GM12878 (cell line): ENCODE results near the gene PLSCR4. TPM values are rescaled to one million over a fixed set of nuclear protein-coding genes. Genes with fewer than 3 reads are reported as not detected.

Experiments used
- ATAC-seq: fragments of 200-7000 bp; cut with Tn5 transposase; 3 replicates; pipeline ENCODE4 v1.9.1; 2020; ENCODE audit warnings: mild to moderate bottlenecking, moderate library complexity
- BruUV-seq: library from RNA; stranded (reverse); fragments of 400-500 nt; replicated peaks from 2 replicates; lab custom pipeline; 2021; lab: Mats Ljungman, UMichigan
- CTCF ChIA-PET: fragments of 300-600 bp; sonication (Branson Sonifier 250); formaldehyde crosslinking; extraction: SDS; loops from one replicate; lab custom pipeline; 2021; ENCODE audit warnings: inconsistent platforms; lab: Yijun Ruan, JAX
- POLR2A ChIA-PET: fragments of 350-600 bp; formaldehyde crosslinking; extraction: SDS; loops from one replicate; lab custom pipeline; 2021; ENCODE audit warnings: inconsistent platforms; lab: Charles Lee
- RAD21 ChIA-PET: fragments of 300-600 bp; sonication (Branson Sonifier 250); formaldehyde crosslinking; loops from one replicate; lab custom pipeline; 2023; ENCODE audit warnings: antibody characterized with exemption; ENCODE audit not compliant: unreplicated experiment; lab: Charles Lee
- SMC1A ChIA-PET: fragments of 300-600 bp; sonication (Branson Sonifier 250); formaldehyde crosslinking; loops from one replicate; lab custom pipeline; 2023; ENCODE audit not compliant: unreplicated experiment, uncharacterized antibody; lab: Charles Lee
- DNase-seq: peaks from one replicate; pipeline ENCODE4 v3.0.0-alpha.2; 2011; ENCODE audit warnings: low read depth, low spot score
- FAIRE-seq: peaks from 3 replicates; lab custom pipeline; 2011; peaks lifted over from hg19 to GRCh38; lab: Jason Lieb, UNC
- H2AFZ ChIP-seq: 2 replicates; pipeline ENCODE4 v1.6.0; 2011; ENCODE audit warnings: low read depth, low read length, control low read depth; ENCODE audit not compliant: control insufficient read depth
- H3K27ac ChIP-seq: 2 replicates; pipeline ENCODE4 v1.5.1; 2011; ENCODE audit warnings: control low read depth; ENCODE audit not compliant: control insufficient read depth, insufficient read depth
- H3K27me3 ChIP-seq, 2 experiments: replicated peaks in 1 of 2; 2 replicates each; pipeline versions ENCODE4 v1.6.0 to v1.6.1; 2011; ENCODE audit warnings: low read length in 1 of 2; ENCODE audit not compliant: control insufficient read depth in 2 of 2, insufficient read depth in 2 of 2
- H3K36me3 ChIP-seq, 2 experiments: 2 replicates each; pipeline ENCODE4 v1.5.1; 2011; ENCODE audit warnings: low read length in 1 of 2; ENCODE audit not compliant: control insufficient read depth in 2 of 2, insufficient read depth in 2 of 2
- H3K4me1 ChIP-seq: 2 replicates; pipeline ENCODE4 v1.6.1; 2011; ENCODE audit warnings: mild to moderate bottlenecking, low read length, moderate library complexity, mixed read lengths; ENCODE audit not compliant: control insufficient read depth, insufficient read depth
- H3K4me2 ChIP-seq: 2 replicates; pipeline ENCODE4 v1.6.0; 2011; ENCODE audit warnings: control low read depth; ENCODE audit not compliant: control insufficient read depth, insufficient read depth
- H3K4me3 ChIP-seq: fragments of 200-600 bp; sonication (generic); 2 replicates; pipeline ENCODE4 v1.5.1; 2016
- H3K79me2 ChIP-seq: 2 replicates; pipeline ENCODE4 v1.6.0; 2011; ENCODE audit warnings: low read length; ENCODE audit not compliant: control insufficient read depth, insufficient read depth
- H3K9ac ChIP-seq: 2 replicates; pipeline ENCODE4 v1.8.0; 2011; ENCODE audit warnings: low read length, control low read depth, mixed read lengths; ENCODE audit not compliant: control insufficient read depth, insufficient read depth
- H3K9me3 ChIP-seq: replicated peaks from 3 replicates; pipeline ENCODE4 v1.5.1; 2011; ENCODE audit warnings: mild to moderate bottlenecking, low read length; ENCODE audit not compliant: control insufficient read depth, insufficient read depth
- H4K20me1 ChIP-seq: 2 replicates; pipeline ENCODE4 v1.6.0; 2011; ENCODE audit not compliant: control insufficient read depth, insufficient read depth
- BACH1 ChIP-seq: fragments of 450-650 bp; IDR thresholded peaks from 2 replicates; pipeline ENCODE4 v1.6.1; 2017; ENCODE audit warnings: mild to moderate bottlenecking, borderline replicate concordance
- BHLHE40 ChIP-seq, 2 experiments: fragments of 450-650 bp in 1 of 2; IDR thresholded peaks; 2 replicates each; pipeline ENCODE4 v1.6.1; 2011 to 2017; ENCODE audit warnings: low read depth in 2 of 2, borderline replicate concordance in 1 of 2, improper control_type of control experiment in 1 of 2, low read length in 1 of 2, mild to moderate bottlenecking in 1 of 2
- DPF2 ChIP-seq: fragments of 450-650 bp; IDR thresholded peaks from 2 replicates; pipeline ENCODE4 v1.6.1; 2017; ENCODE audit warnings: mild to moderate bottlenecking
- FOS ChIP-seq: IDR thresholded peaks from 3 replicates; pipeline ENCODE4 v1.6.1; 2011; ENCODE audit warnings: borderline replicate concordance; ENCODE audit not compliant: insufficient read length; ENCODE audit errors: extremely low read depth
- GATAD2B ChIP-seq: fragments of 450-650 bp; conservative IDR thresholded peaks from 2 replicates; pipeline ENCODE4 v1.6.1; 2017; ENCODE audit warnings: low read depth, mild to moderate bottlenecking, moderate library complexity
- NFIC ChIP-seq: IDR thresholded peaks from 2 replicates; pipeline ENCODE4 v1.6.1; 2012; ENCODE audit warnings: low read depth, mild to moderate bottlenecking, inconsistent platforms, low read length, moderate library complexity
- PAX8 ChIP-seq: fragments of 450-650 bp; IDR thresholded peaks from 2 replicates; pipeline ENCODE4 v1.6.1; 2017; ENCODE audit warnings: mild to moderate bottlenecking, moderate library complexity
- RAD21 ChIP-seq: IDR thresholded peaks from 2 replicates; pipeline ENCODE4 v1.6.1; 2011; ENCODE audit warnings: mild to moderate bottlenecking, low read depth, low read length, moderate library complexity; ENCODE audit not compliant: insufficient read depth
- RBBP5 ChIP-seq: fragments of 200-600 bp; sonication (generic); conservative IDR thresholded peaks from 2 replicates; pipeline ENCODE4 v1.6.1; 2016
- SMAD5 ChIP-seq: IDR thresholded peaks from 2 replicates; pipeline ENCODE4 v1.6.1; 2016; ENCODE audit warnings: antibody characterized with exemption, low read depth
- SMC3 ChIP-seq: IDR thresholded peaks from 2 replicates; pipeline ENCODE4 v1.6.1; 2011; ENCODE audit warnings: low read length, improper control_type of control experiment, borderline replicate concordance
- WRNIP1 ChIP-seq: IDR thresholded peaks from 2 replicates; pipeline ENCODE4 v1.6.1; 2011; ENCODE audit warnings: low read depth, low read length, improper control_type of control experiment, borderline replicate concordance
- WGBS: methylation state at CpG from one replicate; pipeline ENCODE4 v1.1.6; 2016; ENCODE audit warnings: low lambda C conversion rate; ENCODE audit not compliant: insufficient replicate concordance, insufficient coverage; ENCODE audit errors: missing lambda C conversion rate; 5-methylcytosine and 5-hydroxymethylcytosine counted together
- in situ Hi-C: fragments of 300-500 bp; cut with MboI; formaldehyde crosslinking; loops from 9 replicates; pipeline ENCODE4 v1.14.3; 2018; ENCODE audit warnings: mixed read lengths
- intact Hi-C: fragments of 100-400 bp; cut with micrococcal nuclease; formaldehyde crosslinking; loops from one replicate; pipeline ENCODE4 v1.14.2; 2022; ENCODE audit not compliant: unreplicated experiment
- polyA plus RNA-seq, 11 experiments: library from polyadenylated mRNA; depleted of rRNA in 4 of 11; unstranded in 6 of 11; stranded (reverse) in 5 of 11; fragments of >200 nt; fragmentation: Nextera tagmentation in 4 of 11; fragmentation: Illumina TruSeq in 1 of 11; extraction: Ambion mirVana in 4 of 11; extraction: Trizol in 1 of 11; gene quantifications; 1 replicate in 1 of 11; 2 replicates in 10 of 11; pipeline versions ENCODE4 v1.2.1 to v1.2.3, GENCODE V29; 2011 to 2016; ENCODE audit warnings: inconsistent platforms in 2 of 11, missing spikeins in 2 of 11, low read depth in 1 of 11
- total RNA-seq, 4 experiments: library from RNA; depleted of rRNA in 3 of 4; stranded (reverse); fragments of >200 nt in 3 of 4; fragmentation: Illumina TruSeq in 1 of 4; extraction: Trizol in 1 of 4; gene quantifications; 2 replicates each; pipeline versions ENCODE4 v1.2.1 to v1.2.3, GENCODE V29; 2013 to 2021
- TF ChIP-seq, protein P1 (sequence below): fragments of 450-650 bp; IDR thresholded peaks from 2 replicates; pipeline ENCODE4 v1.6.1; 2017; ENCODE audit warnings: borderline replicate concordance
- TF ChIP-seq, protein P2 (sequence below): IDR thresholded peaks from 2 replicates; pipeline ENCODE4 v1.6.1; 2012; ENCODE audit warnings: improper control_type of control experiment, low read depth, low read length; ENCODE audit not compliant: insufficient replicate concordance
- TF ChIP-seq, protein P3 (sequence below), 3 experiments: IDR thresholded peaks in 2 of 3; conservative IDR thresholded peaks in 1 of 3; 2 replicates each; pipeline ENCODE4 v1.5.1; 2011; ENCODE audit warnings: low read depth in 3 of 3, low read length in 3 of 3, mild to moderate bottlenecking in 3 of 3, control low read depth in 2 of 3, moderate library complexity in 2 of 3, inconsistent platforms in 1 of 3, mixed read lengths in 1 of 3; ENCODE audit not compliant: control insufficient read depth in 2 of 3, insufficient read depth in 1 of 3; ENCODE audit errors: extremely low read depth in 1 of 3
- TF ChIP-seq, protein P4 (sequence below): IDR thresholded peaks from 2 replicates; pipeline ENCODE4 v1.6.1; 2011; ENCODE audit warnings: low read depth, low read length, improper control_type of control experiment, borderline replicate concordance

The PLSCR4 gene
- total and polyA plus RNA-seq, 10 of the 15 experiments (the other 5 are each of a cell fraction or from before 2014, with no cell fraction given): 0.02 TPM; not detected in 9

DNA sequence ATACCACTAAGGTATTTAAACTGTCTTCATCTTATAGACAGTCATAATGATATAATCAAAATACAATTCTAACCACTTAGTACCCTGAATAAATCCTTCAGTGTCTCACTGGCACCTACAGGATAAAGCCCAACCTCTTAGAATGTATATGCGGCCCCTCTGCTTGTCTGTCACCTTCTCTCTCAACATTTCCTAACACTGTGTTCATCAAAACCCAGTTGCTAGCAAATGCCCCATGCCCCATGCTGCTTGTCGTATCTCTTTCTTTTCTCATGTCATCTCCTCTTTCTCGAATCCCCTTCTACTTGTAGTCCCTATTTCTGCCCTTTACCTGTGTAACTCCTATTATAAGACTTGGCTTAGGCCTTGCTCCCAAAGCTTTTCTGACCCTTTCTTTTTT, 24.6 kb upstream of the PLSCR4 start:
- POLR2A ChIA-PET: no interaction called here
- Histone ChIP-seq H3K27ac (no peak overlapping the region), H2AFZ (no peak overlapping the region), H3K9me3 (no peaks in the 10 kb centered on the region), H3K4me3 (no peak overlapping the region), H3K4me1 (no peaks in the 10 kb centered on the region), H3K36me3 (no peaks in the 10 kb centered on the region), H4K20me1 (no peaks in the 10 kb centered on the region), H3K4me2 (no peak overlapping the region), H3K79me2 (no peaks in the 10 kb centered on the region), H3K27me3 (no peaks in the 10 kb centered on the region), H3K9ac (no peak overlapping the region)
- no peak for FAIRE-seq
- DNase-seq: no peak
- in situ Hi-C loops: no loop called here
- no TSS peak for BruUV-seq
- RAD21 ChIA-PET: no interaction called here
- intact Hi-C loops: no loop called here
- SMC1A ChIA-PET: no interaction called here
- no peak for ATAC-seq
- CTCF ChIA-PET: no interaction called here
- 17% methylated on average over 3 of the region's 3 CpGs for WGBS
- TF ChIP-seq PAX8: no peak
- no peak for TF ChIP-seq SMC3
- TF ChIP-seq, protein P1, sequence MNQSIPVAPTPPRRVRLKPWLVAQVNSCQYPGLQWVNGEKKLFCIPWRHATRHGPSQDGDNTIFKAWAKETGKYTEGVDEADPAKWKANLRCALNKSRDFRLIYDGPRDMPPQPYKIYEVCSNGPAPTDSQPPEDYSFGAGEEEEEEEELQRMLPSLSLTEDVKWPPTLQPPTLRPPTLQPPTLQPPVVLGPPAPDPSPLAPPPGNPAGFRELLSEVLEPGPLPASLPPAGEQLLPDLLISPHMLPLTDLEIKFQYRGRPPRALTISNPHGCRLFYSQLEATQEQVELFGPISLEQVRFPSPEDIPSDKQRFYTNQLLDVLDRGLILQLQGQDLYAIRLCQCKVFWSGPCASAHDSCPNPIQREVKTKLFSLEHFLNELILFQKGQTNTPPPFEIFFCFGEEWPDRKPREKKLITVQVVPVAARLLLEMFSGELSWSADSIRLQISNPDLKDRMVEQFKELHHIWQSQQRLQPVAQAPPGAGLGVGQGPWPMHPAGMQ: no peak
- TF ChIP-seq SMAD5: no peak
- TF ChIP-seq RBBP5: no peak
- TF ChIP-seq, protein P2, sequence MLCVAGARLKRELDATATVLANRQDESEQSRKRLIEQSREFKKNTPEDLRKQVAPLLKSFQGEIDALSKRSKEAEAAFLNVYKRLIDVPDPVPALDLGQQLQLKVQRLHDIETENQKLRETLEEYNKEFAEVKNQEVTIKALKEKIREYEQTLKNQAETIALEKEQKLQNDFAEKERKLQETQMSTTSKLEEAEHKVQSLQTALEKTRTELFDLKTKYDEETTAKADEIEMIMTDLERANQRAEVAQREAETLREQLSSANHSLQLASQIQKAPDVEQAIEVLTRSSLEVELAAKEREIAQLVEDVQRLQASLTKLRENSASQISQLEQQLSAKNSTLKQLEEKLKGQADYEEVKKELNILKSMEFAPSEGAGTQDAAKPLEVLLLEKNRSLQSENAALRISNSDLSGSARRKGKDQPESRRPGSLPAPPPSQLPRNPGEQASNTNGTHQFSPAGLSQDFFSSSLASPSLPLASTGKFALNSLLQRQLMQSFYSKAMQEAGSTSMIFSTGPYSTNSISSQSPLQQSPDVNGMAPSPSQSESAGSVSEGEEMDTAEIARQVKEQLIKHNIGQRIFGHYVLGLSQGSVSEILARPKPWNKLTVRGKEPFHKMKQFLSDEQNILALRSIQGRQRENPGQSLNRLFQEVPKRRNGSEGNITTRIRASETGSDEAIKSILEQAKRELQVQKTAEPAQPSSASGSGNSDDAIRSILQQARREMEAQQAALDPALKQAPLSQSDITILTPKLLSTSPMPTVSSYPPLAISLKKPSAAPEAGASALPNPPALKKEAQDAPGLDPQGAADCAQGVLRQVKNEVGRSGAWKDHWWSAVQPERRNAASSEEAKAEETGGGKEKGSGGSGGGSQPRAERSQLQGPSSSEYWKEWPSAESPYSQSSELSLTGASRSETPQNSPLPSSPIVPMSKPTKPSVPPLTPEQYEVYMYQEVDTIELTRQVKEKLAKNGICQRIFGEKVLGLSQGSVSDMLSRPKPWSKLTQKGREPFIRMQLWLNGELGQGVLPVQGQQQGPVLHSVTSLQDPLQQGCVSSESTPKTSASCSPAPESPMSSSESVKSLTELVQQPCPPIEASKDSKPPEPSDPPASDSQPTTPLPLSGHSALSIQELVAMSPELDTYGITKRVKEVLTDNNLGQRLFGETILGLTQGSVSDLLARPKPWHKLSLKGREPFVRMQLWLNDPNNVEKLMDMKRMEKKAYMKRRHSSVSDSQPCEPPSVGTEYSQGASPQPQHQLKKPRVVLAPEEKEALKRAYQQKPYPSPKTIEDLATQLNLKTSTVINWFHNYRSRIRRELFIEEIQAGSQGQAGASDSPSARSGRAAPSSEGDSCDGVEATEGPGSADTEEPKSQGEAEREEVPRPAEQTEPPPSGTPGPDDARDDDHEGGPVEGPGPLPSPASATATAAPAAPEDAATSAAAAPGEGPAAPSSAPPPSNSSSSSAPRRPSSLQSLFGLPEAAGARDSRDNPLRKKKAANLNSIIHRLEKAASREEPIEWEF: no peak
- no peak for TF ChIP-seq BHLHE40 (IDR thresholded peaks at IDR 0.05; ENCODE audit: borderline replicate concordance in 1 of 2, low read depth in 2 of 2, low read length in 1 of 2)
- no peak for TF ChIP-seq NFIC
- no peak for TF ChIP-seq GATAD2B
- TF ChIP-seq DPF2: no peak
- TF ChIP-seq RAD21: no peak
- TF ChIP-seq, protein P3, sequence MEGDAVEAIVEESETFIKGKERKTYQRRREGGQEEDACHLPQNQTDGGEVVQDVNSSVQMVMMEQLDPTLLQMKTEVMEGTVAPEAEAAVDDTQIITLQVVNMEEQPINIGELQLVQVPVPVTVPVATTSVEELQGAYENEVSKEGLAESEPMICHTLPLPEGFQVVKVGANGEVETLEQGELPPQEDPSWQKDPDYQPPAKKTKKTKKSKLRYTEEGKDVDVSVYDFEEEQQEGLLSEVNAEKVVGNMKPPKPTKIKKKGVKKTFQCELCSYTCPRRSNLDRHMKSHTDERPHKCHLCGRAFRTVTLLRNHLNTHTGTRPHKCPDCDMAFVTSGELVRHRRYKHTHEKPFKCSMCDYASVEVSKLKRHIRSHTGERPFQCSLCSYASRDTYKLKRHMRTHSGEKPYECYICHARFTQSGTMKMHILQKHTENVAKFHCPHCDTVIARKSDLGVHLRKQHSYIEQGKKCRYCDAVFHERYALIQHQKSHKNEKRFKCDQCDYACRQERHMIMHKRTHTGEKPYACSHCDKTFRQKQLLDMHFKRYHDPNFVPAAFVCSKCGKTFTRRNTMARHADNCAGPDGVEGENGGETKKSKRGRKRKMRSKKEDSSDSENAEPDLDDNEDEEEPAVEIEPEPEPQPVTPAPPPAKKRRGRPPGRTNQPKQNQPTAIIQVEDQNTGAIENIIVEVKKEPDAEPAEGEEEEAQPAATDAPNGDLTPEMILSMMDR (IDR thresholded peaks at IDR 0.05 in 2 of 3, conservative IDR thresholded peaks at IDR 0.05 in 1 of 3; ENCODE audit: control insufficient read depth in 2 of 3, extremely low read depth in 1 of 3, insufficient read depth in 1 of 3, low read depth in 3 of 3, low read length in 3 of 3): no peak
- TF ChIP-seq, protein P4, sequence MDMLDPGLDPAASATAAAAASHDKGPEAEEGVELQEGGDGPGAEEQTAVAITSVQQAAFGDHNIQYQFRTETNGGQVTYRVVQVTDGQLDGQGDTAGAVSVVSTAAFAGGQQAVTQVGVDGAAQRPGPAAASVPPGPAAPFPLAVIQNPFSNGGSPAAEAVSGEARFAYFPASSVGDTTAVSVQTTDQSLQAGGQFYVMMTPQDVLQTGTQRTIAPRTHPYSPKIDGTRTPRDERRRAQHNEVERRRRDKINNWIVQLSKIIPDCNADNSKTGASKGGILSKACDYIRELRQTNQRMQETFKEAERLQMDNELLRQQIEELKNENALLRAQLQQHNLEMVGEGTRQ: no peak
- TF ChIP-seq BACH1: no peak
- no peak for TF ChIP-seq FOS
- no peak for TF ChIP-seq WRNIP1
